IPS DF 19.7 (cell line): ENCODE measurements around the gene PLA2G15.

ENCODE experiments used
- DNase-seq: peaks from one replicate; pipeline ENCODE4 v3.0.0-alpha.2; 2013; ENCODE audit warnings: low read depth, low spot score

The PLA2G15 gene

GRCh38 chr16:68252383-68252782, 7.2 kb downstream of the PLA2G15 start:
- no peak for DNase-seq

- DNase-seq = no peak
These were observed 8.5 kb downstream of the PLA2G15 start for GRCh38 chr16:68253721-68254120.

- DNase-seq = no peak
These were observed 10.5 kb downstream of the PLA2G15 start for GRCh38 chr16:68255712-68256111.

GRCh38 chr16:68257251-68257905, 12.2 kb downstream of the PLA2G15 start:
- DNase-seq = no peak

DNA sequence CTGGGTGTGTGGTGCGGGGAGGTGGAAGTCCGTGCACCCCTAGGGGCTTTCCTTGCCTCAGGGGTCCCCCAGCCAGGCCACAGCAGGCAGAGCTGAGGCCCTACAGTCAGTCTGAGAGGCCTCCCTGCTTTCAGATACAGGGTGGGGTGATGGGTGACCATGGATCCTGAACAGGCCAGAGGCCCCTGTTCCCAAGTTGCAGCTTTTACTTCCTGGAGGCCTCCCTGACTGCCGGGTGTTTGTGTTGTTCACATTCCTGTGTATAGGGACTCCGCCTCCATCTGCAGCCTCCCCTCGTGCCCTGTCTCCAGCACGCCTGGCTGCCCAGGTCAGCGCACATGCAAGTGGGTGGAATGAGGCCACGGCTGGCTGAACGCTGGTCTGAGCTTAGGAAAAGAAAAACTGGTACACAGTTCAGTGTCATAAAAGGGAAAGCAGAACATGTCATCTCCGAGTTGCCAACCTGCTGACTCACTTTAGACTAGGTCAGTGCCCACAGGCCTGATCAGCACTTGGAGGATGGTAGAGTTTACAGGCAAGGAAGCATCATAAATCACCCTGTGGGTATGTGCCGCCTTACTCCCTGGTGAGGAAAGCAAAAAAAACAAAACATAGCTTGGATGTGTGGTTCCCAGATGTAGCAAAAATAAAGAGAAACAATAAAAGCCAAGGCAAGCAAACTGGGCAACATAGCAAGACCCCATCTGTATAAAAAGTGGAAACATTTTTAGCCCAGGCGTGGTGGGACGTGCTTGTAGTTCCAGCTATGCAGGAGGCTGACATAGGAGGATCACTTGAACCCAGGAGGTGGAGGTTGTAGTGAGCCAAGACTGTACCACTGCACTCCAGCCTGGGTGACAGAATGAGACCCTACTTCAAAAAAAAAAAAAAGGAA, 13.0 kb downstream of the PLA2G15 start:
- DNase-seq = no peak

DNA sequence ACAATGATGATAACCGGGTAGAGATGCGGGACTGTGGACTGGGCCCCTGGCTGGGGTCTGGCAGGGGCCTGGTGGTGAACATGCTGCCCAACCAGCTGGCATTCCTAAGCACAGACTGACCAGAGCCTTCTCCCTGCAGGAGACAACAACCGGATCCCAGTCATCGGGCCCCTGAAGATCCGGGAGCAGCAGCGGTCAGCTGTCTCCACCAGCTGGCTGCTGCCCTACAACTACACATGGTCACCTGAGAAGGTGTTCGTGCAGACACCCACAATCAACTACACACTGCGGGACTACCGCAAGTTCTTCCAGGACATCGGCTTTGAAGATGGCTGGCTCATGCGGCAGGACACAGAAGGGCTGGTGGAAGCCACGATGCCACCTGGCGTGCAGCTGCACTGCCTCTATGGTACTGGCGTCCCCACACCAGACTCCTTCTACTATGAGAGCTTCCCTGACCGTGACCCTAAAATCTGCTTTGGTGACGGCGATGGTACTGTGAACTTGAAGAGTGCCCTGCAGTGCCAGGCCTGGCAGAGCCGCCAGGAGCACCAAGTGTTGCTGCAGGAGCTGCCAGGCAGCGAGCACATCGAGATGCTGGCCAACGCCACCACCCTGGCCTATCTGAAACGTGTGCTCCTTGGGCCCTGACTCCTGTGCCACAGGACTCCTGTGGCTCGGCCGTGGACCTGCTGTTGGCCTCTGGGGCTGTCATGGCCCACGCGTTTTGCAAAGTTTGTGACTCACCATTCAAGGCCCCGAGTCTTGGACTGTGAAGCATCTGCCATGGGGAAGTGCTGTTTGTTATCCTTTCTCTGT, 14.0 kb downstream of the PLA2G15 start:
- DNase-seq = no peak

GRCh38 chr16:68263559-68264127, 18.5 kb downstream of the PLA2G15 start:
- no peak for DNase-seq

- DNase-seq = no peak
These were observed 19.2 kb downstream of the PLA2G15 start, which contains the start of gene SLC7A6 for GRCh38 chr16:68264128-68265077. Gene SLC7A6 (plus strand): TSS chr16:68264526. CDS start chr16:68274727, 10,201 bp downstream.

GRCh38 chr16:68265078-68265920, 20.1 kb downstream of the PLA2G15 start:
- DNase-seq = no peak

DNA sequence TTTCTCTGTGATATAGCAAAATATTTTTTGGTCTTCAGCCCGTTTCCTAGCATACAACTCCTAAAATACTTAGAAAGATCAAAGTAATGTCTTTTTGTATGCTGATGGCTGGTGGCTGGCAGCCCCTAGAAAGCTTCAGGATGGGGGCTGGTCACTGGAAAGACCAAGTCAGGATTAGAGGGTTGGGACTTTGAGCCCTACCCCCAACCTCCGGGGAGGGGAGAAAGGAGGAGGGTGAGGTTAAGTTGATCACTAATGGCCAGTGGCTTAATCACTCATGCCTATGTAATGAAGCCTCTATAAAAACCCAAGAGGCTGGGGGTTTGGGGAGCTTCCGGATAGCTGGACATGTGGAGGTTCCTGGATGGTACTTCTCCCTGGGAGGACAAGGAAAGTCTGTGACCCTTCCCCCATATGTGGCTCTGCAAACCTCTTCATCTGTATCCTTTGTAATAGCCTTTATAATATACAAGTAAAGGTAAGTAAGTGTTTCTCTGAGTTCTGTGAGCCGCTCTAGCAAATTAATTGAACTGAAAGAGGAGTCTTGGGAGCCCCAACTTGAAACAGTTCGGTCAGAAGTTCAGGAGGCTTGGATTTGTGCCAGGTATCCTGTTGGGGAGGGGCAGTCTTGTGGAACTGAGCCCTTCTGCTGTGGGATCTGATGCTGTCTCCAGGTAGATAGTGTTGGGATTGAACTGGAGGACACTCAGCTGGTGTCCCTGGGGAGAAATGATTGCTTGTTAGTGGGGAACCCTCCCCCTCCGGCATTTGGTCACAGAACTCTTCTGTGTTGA, 22.6 kb downstream of the PLA2G15 start:
- DNase-seq = no peak

DNA sequence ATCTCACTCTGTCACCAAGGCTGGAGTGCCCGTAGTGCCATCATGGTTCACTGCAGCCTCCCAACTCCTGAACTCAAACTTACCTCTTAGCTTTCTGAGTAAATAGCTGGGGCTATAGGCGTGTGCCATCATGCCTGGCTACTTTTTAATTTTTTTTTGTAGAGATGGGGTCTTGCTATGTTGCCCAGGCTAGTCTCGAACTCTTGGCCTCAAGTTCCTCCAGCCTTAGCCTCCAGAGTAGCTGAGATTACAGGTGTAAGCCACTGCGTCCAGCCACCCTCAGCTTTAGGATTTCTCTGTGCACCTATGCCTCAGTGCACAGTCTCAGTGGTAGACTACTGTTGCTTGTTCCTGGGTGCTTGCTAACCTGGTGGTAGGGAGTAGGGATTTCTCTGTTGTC, 24.6 kb downstream of the PLA2G15 start:
- no peak for DNase-seq

- DNase-seq = no peak
These were observed 25.2 kb downstream of the PLA2G15 start for GRCh38 chr16:68270353-68270752.

- no peak for DNase-seq
These were observed 27.5 kb downstream of the PLA2G15 start for GRCh38 chr16:68272507-68273209.

DNA sequence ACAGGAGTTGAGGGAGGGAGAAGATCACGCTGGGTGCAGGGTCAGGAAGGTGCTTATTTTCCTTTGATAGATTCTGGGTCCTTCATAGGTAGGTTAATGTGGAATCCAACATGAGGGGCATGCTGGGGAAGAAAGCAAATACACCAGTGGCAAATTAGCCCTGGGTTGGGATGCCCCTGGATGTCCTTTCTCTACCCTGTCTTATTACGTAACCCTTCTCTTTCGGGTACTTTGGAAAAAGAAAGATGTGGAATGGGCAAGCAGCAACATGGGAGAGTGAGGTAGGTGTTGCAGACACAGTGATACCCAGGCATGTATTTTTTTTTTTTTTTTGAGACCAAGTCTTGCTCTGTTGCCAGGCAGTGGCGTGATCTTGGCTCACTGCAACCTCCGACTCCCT, 28.3 kb downstream of the PLA2G15 start:
- no peak for DNase-seq

GRCh38 chr16:68273896-68274295, 28.7 kb downstream of the PLA2G15 start:
- no peak for DNase-seq

DNA sequence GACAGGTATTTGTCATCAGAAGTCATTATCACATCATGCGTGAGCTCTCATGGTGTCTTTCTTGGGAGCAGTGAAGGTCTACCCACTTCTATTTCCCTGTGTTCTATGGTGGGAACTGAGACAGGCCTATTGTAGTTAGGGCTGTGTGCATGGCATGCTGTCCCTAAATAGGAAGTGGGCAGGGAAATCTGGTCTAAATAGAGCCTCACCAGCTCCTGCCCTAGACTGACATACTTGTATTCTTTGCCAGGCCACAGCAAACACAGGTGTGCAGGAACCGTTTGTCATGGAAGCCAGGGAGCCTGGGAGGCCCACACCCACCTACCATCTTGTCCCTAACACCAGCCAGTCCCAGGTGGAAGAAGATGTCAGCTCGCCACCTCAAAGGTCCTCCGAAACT, 29.3 kb downstream of the PLA2G15 start:
- no peak for DNase-seq

- DNase-seq = no peak
These were observed 30.5 kb downstream of the PLA2G15 start for GRCh38 chr16:68275611-68276191.

DNA sequence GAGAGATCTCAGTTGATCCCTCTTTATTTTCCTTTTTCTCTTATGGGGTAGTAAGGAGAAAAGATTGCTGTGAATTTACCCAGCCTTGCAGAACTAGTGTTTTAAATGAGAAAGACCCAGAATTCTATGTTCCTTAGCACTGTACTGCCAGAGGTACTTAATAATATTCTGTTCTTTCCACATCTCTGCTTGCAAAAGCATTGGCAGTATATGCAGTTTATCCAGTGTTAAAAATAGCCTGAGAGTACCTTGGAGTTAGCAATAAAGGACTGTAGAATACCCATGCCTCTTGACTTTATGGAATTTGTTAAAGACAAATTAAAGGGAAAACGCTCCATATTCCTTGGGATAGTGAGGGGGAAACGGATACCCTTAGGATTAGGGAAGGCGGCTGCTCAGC, 31.1 kb downstream of the PLA2G15 start:
- DNase-seq = no peak
